IMR-90 (cell line): ENCODE results near the gene TLDC2. TPM values are rescaled to one million over a fixed set of nuclear protein-coding genes. Genes with fewer than 3 reads are reported as not detected.
"Not testable (repeated sequence)": the region's sequence is repeated elsewhere in the genome, so short reads cannot be mapped to it uniquely, and the experiment has no call there.

Experiments
- ATAC-seq: fragments of 200-7000 bp; cut with Tn5 transposase; 2 replicates; pipeline ENCODE4 v1.9.1; 2020; ENCODE audit warnings: low read depth, mild to moderate bottlenecking, moderate library complexity
- BruUV-seq: library from RNA; stranded (reverse); fragments of 400-500 nt; replicated peaks from 2 replicates; lab custom pipeline; 2021; lab: Mats Ljungman, UMichigan
- CTCF ChIA-PET: fragments of 300-600 bp; formaldehyde crosslinking; extraction: SDS; loops from one replicate; lab custom pipeline; 2021; ENCODE audit warnings: antibody characterized with exemption; lab: Yijun Ruan, JAX
- POLR2A ChIA-PET: fragments of 300-600 bp; sonication (Branson Sonifier 250); formaldehyde crosslinking; loops from one replicate; lab custom pipeline; 2022; ENCODE audit warnings: antibody characterized with exemption; ENCODE audit not compliant: unreplicated experiment; lab: Charles Lee
- DNase-seq: peaks from one replicate; pipeline ENCODE4 v3.0.0; 2013
- H2AFZ ChIP-seq: replicated peaks from 2 replicates; pipeline ENCODE3; 2013; ENCODE audit warnings: low read length, mild to moderate bottlenecking; ENCODE audit not compliant: poor library complexity
- H2AK5ac ChIP-seq: 2 replicates; pipeline ENCODE4 v1.6.1; 2013; ENCODE audit warnings: low read depth, low read length, inconsistent platforms
- H2AK9ac ChIP-seq: replicated peaks from 2 replicates; pipeline ENCODE3; 2013; ENCODE audit warnings: mild to moderate bottlenecking, low read depth, low read length, moderate library complexity; ENCODE audit not compliant: poor library complexity
- H2BK120ac ChIP-seq: 2 replicates; pipeline ENCODE4 v1.6.1; 2013; ENCODE audit warnings: low read depth, low read length, inconsistent platforms
- H2BK15ac ChIP-seq: 3 replicates; pipeline ENCODE4 v1.6.1; 2013; ENCODE audit warnings: low read depth, low read length, inconsistent platforms
- H2BK20ac ChIP-seq: 2 replicates; pipeline ENCODE4 v1.6.1; 2013; ENCODE audit warnings: low read depth, mild to moderate bottlenecking, inconsistent platforms, low read length, moderate library complexity
- H2BK5ac ChIP-seq: 2 replicates; pipeline ENCODE4 v1.6.1; 2013; ENCODE audit warnings: mild to moderate bottlenecking, low read depth, low read length, inconsistent platforms; ENCODE audit not compliant: poor library complexity, severe bottlenecking
- H3K14ac ChIP-seq: replicated peaks from 2 replicates; pipeline ENCODE4 v1.6.1; 2013; ENCODE audit warnings: low read depth, low read length, inconsistent platforms
- H3K18ac ChIP-seq: 2 replicates; pipeline ENCODE4 v1.6.1; 2013; ENCODE audit warnings: low read depth, low read length, control low read depth
- H3K23ac ChIP-seq: 2 replicates; pipeline ENCODE4 v1.6.1; 2013; ENCODE audit warnings: low read depth, low read length, inconsistent platforms
- H3K27ac ChIP-seq: 2 replicates; pipeline ENCODE4 v1.5.1; 2013; ENCODE audit warnings: mild to moderate bottlenecking, control low read depth, low read length; ENCODE audit not compliant: insufficient read depth
- H3K27me3 ChIP-seq: 2 replicates; pipeline ENCODE4 v1.6.1; 2013; ENCODE audit warnings: low read length; ENCODE audit not compliant: control insufficient read depth, insufficient read depth
- H3K36me3 ChIP-seq: 2 replicates; pipeline ENCODE4 v1.6.1; 2013; ENCODE audit warnings: low read length, mixed read lengths; ENCODE audit not compliant: control insufficient read depth, insufficient read depth
- H3K4ac ChIP-seq: 2 replicates; pipeline ENCODE4 v1.6.1; 2013; ENCODE audit warnings: low read depth, low read length, inconsistent platforms
- H3K4me1 ChIP-seq: 2 replicates; pipeline ENCODE4 v1.6.1; 2013; ENCODE audit warnings: low read length, mixed read lengths; ENCODE audit not compliant: control insufficient read depth, insufficient read depth
- H3K4me2 ChIP-seq: 2 replicates; pipeline ENCODE4 v1.6.1; 2013; ENCODE audit warnings: low read depth, mild to moderate bottlenecking, control low read depth, low read length, moderate library complexity
- H3K4me3 ChIP-seq: 2 replicates; pipeline ENCODE4 v1.5.1; 2013; ENCODE audit warnings: low read depth, mild to moderate bottlenecking, control low read depth, low read length, moderate library complexity; ENCODE audit not compliant: insufficient read depth
- H3K56ac ChIP-seq: 2 replicates; pipeline ENCODE4 v1.6.1; 2013; ENCODE audit warnings: low read length, inconsistent platforms; ENCODE audit not compliant: insufficient read depth; ENCODE audit errors: extremely low read depth
- H3K79me1 ChIP-seq, 2 experiments: 2 replicates each; pipeline ENCODE4 v1.6.1; 2013; ENCODE audit warnings: low read length in 2 of 2, inconsistent platforms in 1 of 2, low read depth in 1 of 2
- H3K9ac ChIP-seq: 2 replicates; pipeline ENCODE4 v1.6.1; 2013; ENCODE audit warnings: low read depth, low read length, control low read depth
- H3K9me1 ChIP-seq: 2 replicates; pipeline ENCODE4 v1.6.1; 2013; ENCODE audit warnings: low read length, inconsistent platforms; ENCODE audit not compliant: insufficient read depth
- H3K9me3 ChIP-seq: 2 replicates; pipeline ENCODE4 v1.6.1; 2013; ENCODE audit warnings: low read length; ENCODE audit not compliant: control insufficient read depth, insufficient read depth
- H4K20me1 ChIP-seq: 2 replicates; pipeline ENCODE4 v1.6.1; 2013; ENCODE audit warnings: low read length, inconsistent platforms; ENCODE audit not compliant: insufficient read depth
- H4K5ac ChIP-seq: 2 replicates; pipeline ENCODE4 v1.6.1; 2013; ENCODE audit warnings: mild to moderate bottlenecking, low read depth, low read length, control low read depth
- H4K8ac ChIP-seq, 2 experiments: 2 replicates each; pipeline ENCODE4 v1.6.1; 2013; ENCODE audit warnings: low read depth in 2 of 2, low read length in 2 of 2, control low read depth in 1 of 2, inconsistent platforms in 1 of 2
- H4K91ac ChIP-seq: 2 replicates; pipeline ENCODE4 v1.6.1; 2013; ENCODE audit warnings: low read depth, low read length, inconsistent platforms; ENCODE audit not compliant: insufficient read depth
- BHLHE40 ChIP-seq: fragments of 150-350 bp; IDR thresholded peaks from 2 replicates; pipeline ENCODE4 v1.6.1; 2016; ENCODE audit warnings: mild to moderate bottlenecking, low read depth, low read length
- CEBPB ChIP-seq: IDR thresholded peaks from 2 replicates; pipeline ENCODE4 v1.6.1; 2012; ENCODE audit warnings: low read depth, low read length, improper control_type of control experiment
- CHD1 ChIP-seq: IDR thresholded peaks from 2 replicates; pipeline ENCODE4 v1.6.1; 2012; ENCODE audit warnings: low read depth, low read length, improper control_type of control experiment
- FOS ChIP-seq: fragments of 150-350 bp; IDR thresholded peaks from 2 replicates; pipeline ENCODE4 v1.6.1; 2016; ENCODE audit warnings: low read depth, low read length
- MAFK ChIP-seq: IDR thresholded peaks from 2 replicates; pipeline ENCODE4 v1.6.1; 2012; ENCODE audit warnings: low read depth, low read length, improper control_type of control experiment
- MAZ ChIP-seq: IDR thresholded peaks from 2 replicates; pipeline ENCODE4 v1.6.1; 2012; ENCODE audit warnings: low read depth, mild to moderate bottlenecking, low read length, improper control_type of control experiment, moderate library complexity, borderline replicate concordance
- MXI1 ChIP-seq: IDR thresholded peaks from 2 replicates; pipeline ENCODE4 v1.6.1; 2012; ENCODE audit warnings: low read depth, mild to moderate bottlenecking, low read length, moderate library complexity, borderline replicate concordance
- RAD21 ChIP-seq: IDR thresholded peaks from 2 replicates; pipeline ENCODE4 v1.6.1; 2012; ENCODE audit warnings: low read length, improper control_type of control experiment
- SMC3 ChIP-seq: fragments of 150-350 bp; IDR thresholded peaks from 2 replicates; pipeline ENCODE4 v1.6.1; 2016; ENCODE audit warnings: low read depth, mild to moderate bottlenecking, antibody characterized with exemption, low read length, moderate library complexity
- WGBS, 2 experiments: methylation state at CpG; one replicate each; pipeline versions ENCODE4 v1.1.5 to v1.1.7; 2013; ENCODE audit warnings: missing lambda C conversion rate in 2 of 2; ENCODE audit not compliant: insufficient read length in 1 of 2; ENCODE audit errors: extremely low coverage in 2 of 2; 5-methylcytosine and 5-hydroxymethylcytosine counted together
- dilution Hi-C: fragments of 300-500 bp; cut with HindIII; formaldehyde crosslinking; loops from one replicate; pipeline ENCODE4 v1.14.3; 2018; ENCODE audit warnings: low sequenced_read_pairs; ENCODE audit not compliant: unreplicated experiment
- in situ Hi-C: fragments of 300-500 bp; cut with MboI; formaldehyde crosslinking; loops from 3 replicates; pipeline ENCODE4 v1.14.3; 2019; ENCODE audit warnings: low sequenced_read_pairs, inconsistent platforms, mixed read lengths
- intact Hi-C: fragments of 100-400 bp; cut with micrococcal nuclease; formaldehyde crosslinking; loops from 2 replicates; pipeline ENCODE4 v1.10.0; 2022
- polyA plus RNA-seq, 3 experiments: library from polyadenylated mRNA; depleted of rRNA; stranded (reverse); fragments of >200 nt; gene quantifications; 2 replicates each; pipeline ENCODE4 v1.2.3, GENCODE V29; 2012; ENCODE audit warnings: low replicate concordance in 1 of 3
- total RNA-seq: library from RNA; depleted of rRNA; stranded (reverse); fragments of >200 nt; gene quantifications from 2 replicates; pipeline ENCODE4 v1.2.3, GENCODE V29; 2012

The TLDC2 gene
- total and polyA plus RNA-seq, 2 of the 4 experiments (the other 2 are of a cell fraction) = 0.18 to 0.19 TPM

DNA sequence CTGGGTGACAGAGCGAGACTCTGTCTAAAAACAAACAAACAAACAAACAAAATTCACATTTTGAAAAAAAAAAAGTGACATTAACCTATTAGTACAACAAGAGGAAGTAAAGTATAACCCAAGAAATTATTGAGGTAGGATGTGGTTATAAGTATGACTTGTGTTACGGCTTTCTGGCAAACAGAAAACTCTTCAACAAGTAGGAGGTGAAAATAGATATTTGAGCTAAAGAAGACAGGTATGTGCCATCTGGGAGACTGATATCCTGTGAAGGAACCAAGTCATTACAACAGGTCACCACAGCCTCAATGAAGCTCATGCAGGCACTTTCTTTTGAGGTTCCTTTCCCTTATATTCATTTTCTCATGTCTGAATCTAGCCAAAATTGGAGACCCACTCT, 28.8 kb downstream of the TLDC2 start:
- Histone ChIP-seq H3K9ac (no peak overlapping the region), H3K27ac (no peak overlapping the region), H3K9me3 (no peaks in the 10 kb centered on the region), H4K5ac (no peak overlapping the region), H4K91ac (no peak overlapping the region), H4K8ac (no peak overlapping the region), H2AK9ac (no peak overlapping the region), H3K79me1 (no peaks in the 10 kb centered on the region), H2BK120ac (no peak overlapping the region), H2AFZ (no peak overlapping the region), H2BK20ac (no peak overlapping the region), H3K36me3 (peaks cover 2% of the 10 kb centered on the region; the same call in 1 of the 2 replicates), H3K23ac (no peak overlapping the region), H3K4me1 (no peaks in the 10 kb centered on the region), H3K4me3 (no peak overlapping the region), H3K9me1 (no peaks in the 10 kb centered on the region), H3K4ac (no peak overlapping the region), H3K27me3 (no peaks in the 10 kb centered on the region), H2BK5ac (no peak overlapping the region), H3K18ac (no peak overlapping the region), H3K4me2 (no peak overlapping the region), H3K14ac (no peak overlapping the region), H2AK5ac (no peak overlapping the region), H2BK15ac (no peak overlapping the region), H4K20me1 (no peaks in the 10 kb centered on the region), H3K56ac (no peak overlapping the region)
- intact Hi-C loops = no loop called here
- POLR2A ChIA-PET = interaction anchor here (0.7 kb wide), 1 partner anchor 318 kb away, joined by 3 read pairs; no protein-coding TSS in a partner anchor
- BruUV-seq = no TSS peak
- CTCF ChIA-PET = interaction anchor here (0.6 to 1.1 kb wide), 2 partner anchors 12 to 18 kb away, joined by 3 read pairs; no protein-coding TSS in a partner anchor
- DNase-seq (no peak), ATAC-seq (no peak)
- no peak for TF ChIP-seq CHD1
- TF ChIP-seq CEBPB = no peak
- no peak for TF ChIP-seq FOS
- TF ChIP-seq BHLHE40 = no peak
- no peak for TF ChIP-seq RAD21
- TF ChIP-seq MAFK = no peak
- no peak for TF ChIP-seq MAZ
- TF ChIP-seq MXI1 = no peak
- TF ChIP-seq SMC3 = no peak
- dilution Hi-C loops = no loop called here
- no CpG with 5 or more reads among the region's 2 CpGs for WGBS, 2 experiments
- in situ Hi-C loops = loop anchor here (25.0 kb wide), 1 partner anchor 692 kb away; no protein-coding TSS in a partner anchor

DNA sequence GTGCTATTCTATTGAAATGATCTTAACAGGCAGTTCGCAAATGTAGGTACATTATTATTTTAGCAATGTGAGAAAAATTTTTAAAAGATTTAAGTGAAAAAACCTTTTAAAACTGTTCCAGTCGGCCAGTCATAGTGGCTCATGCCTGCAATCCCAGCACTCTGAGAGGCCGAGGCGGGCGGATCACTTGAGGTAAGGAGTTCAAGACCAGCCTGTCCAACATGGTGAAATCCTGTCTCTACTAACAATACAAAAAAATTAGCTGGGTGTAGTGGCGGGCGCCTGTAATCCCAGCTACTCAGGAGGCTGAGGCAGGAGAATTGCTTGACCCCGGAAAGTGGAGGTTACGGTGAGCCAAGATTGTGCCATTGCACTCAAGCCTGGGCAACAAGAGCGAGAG, 29.6 kb downstream of the TLDC2 start:
- H2BK5ac ChIP-seq, H3K79me1 ChIP-seq, H2AK9ac ChIP-seq, H3K4me1 ChIP-seq, H3K4me3 ChIP-seq, H3K9me1 ChIP-seq, POLR2A ChIA-PET, H4K20me1 ChIP-seq, H4K5ac ChIP-seq, H3K18ac ChIP-seq, ATAC-seq, H3K27me3 ChIP-seq, H2BK120ac ChIP-seq, BruUV-seq, H3K56ac ChIP-seq, H3K36me3 ChIP-seq, H2BK15ac ChIP-seq, CTCF ChIA-PET, H3K27ac ChIP-seq, intact Hi-C loops, H3K9ac ChIP-seq, H2BK20ac ChIP-seq, H3K14ac ChIP-seq, H2AK5ac ChIP-seq, H3K9me3 ChIP-seq, H2AFZ ChIP-seq, DNase-seq, H3K23ac ChIP-seq, H4K8ac ChIP-seq, H3K4me2 ChIP-seq, H3K4ac ChIP-seq, dilution Hi-C loops, H4K91ac ChIP-seq: not testable (repeated sequence)
- 100% methylated on average over 2 of the region's 10 CpGs; no CpG with 5 or more reads in 1 of the 2 experiments for WGBS, 2 experiments
- in situ Hi-C loops = loop anchor here (25.0 kb wide), 1 partner anchor 693 kb away; no protein-coding TSS in a partner anchor
